ENCODE data around the gene C16orf78.

The C16orf78 gene

DNA sequence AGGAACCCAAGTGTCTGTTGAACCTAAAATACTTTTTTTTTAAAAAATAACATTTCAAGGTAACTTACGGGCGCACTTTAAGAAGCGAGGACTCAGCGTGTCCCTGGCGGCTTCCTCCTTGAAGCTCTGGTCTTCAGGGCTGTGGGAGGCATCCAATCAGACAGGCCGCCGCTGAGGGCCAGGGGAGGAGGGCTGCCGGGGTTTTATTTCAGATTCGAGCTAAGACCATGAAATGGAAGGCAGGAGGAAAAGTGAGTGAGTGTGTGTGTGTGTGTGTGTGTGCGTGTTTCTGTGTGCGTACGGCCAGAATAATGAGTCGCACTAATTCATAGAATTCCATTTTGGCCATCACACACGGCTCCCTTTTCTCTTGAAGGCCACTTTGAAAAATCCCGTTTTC is 41.1 kb downstream of the C16orf78 start:
- no peaks in the 10 kb centered on the region for H3K27me3 ChIP-seq
- H3K27ac ChIP-seq, result no peak overlapping the region
- no peak for TF ChIP-seq CTCF (IDR thresholded peaks at IDR 0.05)
- H3K4me1 ChIP-seq (ENCODE audit: control insufficient read depth in 1 of 2, insufficient read depth in 1 of 2, low read depth in 1 of 2, low read length in 1 of 2), result no peaks in the 10 kb centered on the region
- H3K9me3 ChIP-seq, result no peaks in the 10 kb centered on the region
- H3K36me3 ChIP-seq, result no peaks in the 10 kb centered on the region
- no peak overlapping the region for H3K4me3 ChIP-seq (ENCODE audit: low read depth in 1 of 2, low read length in 1 of 2)

DNA sequence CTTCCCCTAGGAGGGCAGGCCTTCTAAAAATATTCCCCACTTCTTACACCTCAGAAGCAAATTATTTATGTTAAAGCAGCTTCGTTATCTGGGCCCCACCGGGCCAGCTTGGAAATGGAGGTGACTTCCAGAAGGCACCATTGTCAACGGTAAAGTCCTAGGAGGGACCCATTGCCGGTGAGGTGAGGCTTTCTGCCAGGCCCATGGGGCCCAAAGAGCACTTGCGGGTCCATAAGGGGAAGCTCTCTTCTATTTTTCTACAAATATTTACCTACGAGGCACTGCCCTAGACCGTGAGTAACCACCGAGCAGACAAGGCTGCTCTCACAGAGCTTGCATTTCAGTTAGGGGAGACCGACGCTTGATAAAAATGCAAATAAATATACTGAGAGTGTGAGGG is 41.5 kb downstream of the C16orf78 start:
- H3K27ac ChIP-seq, result no peak overlapping the region
- H3K27me3 ChIP-seq, result no peaks in the 10 kb centered on the region

GRCh38 chr16:49416001-49416675 is 42.5 kb downstream of the C16orf78 start:
- no peak for TF ChIP-seq CTCF (IDR thresholded peaks at IDR 0.05)
- no peaks in the 10 kb centered on the region for H3K9me3 ChIP-seq
- H3K36me3 ChIP-seq, result no peaks in the 10 kb centered on the region
- H3K27me3 ChIP-seq, result no peaks in the 10 kb centered on the region
- no peak overlapping the region for H3K27ac ChIP-seq
- H3K4me1 ChIP-seq (ENCODE audit: control insufficient read depth in 1 of 2, insufficient read depth in 1 of 2, low read depth in 1 of 2, low read length in 1 of 2), result no peaks in the 10 kb centered on the region
- no peak overlapping the region for H3K4me3 ChIP-seq (ENCODE audit: low read depth in 1 of 2, low read length in 1 of 2)

More for the DNA sequence above, 41.5 kb downstream of the C16orf78 start:
- H3K9me3 ChIP-seq, result no peaks in the 10 kb centered on the region
- no peaks in the 10 kb centered on the region for H3K4me1 ChIP-seq (ENCODE audit: control insufficient read depth in 1 of 2, insufficient read depth in 1 of 2, low read depth in 1 of 2, low read length in 1 of 2)
- no peak overlapping the region for H3K4me3 ChIP-seq (ENCODE audit: low read depth in 1 of 2, low read length in 1 of 2)
- H3K36me3 ChIP-seq, result no peaks in the 10 kb centered on the region
- TF ChIP-seq CTCF (IDR thresholded peaks at IDR 0.05), result no peak

GRCh38 chr16:49417354-49417753 is 43.8 kb downstream of the C16orf78 start:
- Histone ChIP-seq H3K4me3 (ENCODE audit: low read depth in 1 of 2, low read length in 1 of 2) (no peak overlapping the region), H3K36me3 (no peaks in the 10 kb centered on the region), H3K27me3 (no peaks in the 10 kb centered on the region), H3K9me3 (no peaks in the 10 kb centered on the region), H3K27ac (no peak overlapping the region), H3K4me1 (ENCODE audit: control insufficient read depth in 1 of 2, insufficient read depth in 1 of 2, low read depth in 1 of 2, low read length in 1 of 2) (no peaks in the 10 kb centered on the region)
- TF ChIP-seq CTCF (IDR thresholded peaks at IDR 0.05), result no peak

GRCh38 chr16:49419006-49419405 is 45.4 kb downstream of the C16orf78 start:
- Histone ChIP-seq H3K27me3 (no peaks in the 10 kb centered on the region), H3K27ac (no peak overlapping the region), H3K4me1 (ENCODE audit: control insufficient read depth in 1 of 2, insufficient read depth in 1 of 2, low read depth in 1 of 2, low read length in 1 of 2) (no peaks in the 10 kb centered on the region), H3K36me3 (no peaks in the 10 kb centered on the region), H3K4me3 (ENCODE audit: low read depth in 1 of 2, low read length in 1 of 2) (no peak overlapping the region), H3K9me3 (no peaks in the 10 kb centered on the region)
- TF ChIP-seq CTCF (IDR thresholded peaks at IDR 0.05), result no peak

Data from neutrophil (primary cell).